ENCODE data around the gene KCTD16.

DNA sequence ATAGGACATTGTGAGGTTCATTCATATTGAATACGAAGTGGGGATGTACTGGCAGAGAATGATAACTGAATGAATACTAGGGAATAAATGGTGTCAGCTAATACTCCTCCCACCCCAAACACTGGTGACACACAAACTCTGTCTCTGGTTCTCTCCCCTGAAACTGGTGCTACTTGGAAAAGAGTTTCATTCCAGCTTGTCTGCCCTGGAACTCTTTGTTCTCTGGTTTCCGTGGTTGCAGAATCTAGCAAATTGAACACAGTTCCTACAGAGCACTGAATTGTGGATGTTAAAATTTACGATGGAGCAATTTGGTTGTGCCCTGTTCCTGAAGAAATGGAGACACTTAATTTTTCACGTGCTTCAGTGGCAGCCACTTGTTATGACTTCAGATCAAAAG lies 181.7 kb downstream of the KCTD16 start:
- TF ChIP-seq, protein P1, sequence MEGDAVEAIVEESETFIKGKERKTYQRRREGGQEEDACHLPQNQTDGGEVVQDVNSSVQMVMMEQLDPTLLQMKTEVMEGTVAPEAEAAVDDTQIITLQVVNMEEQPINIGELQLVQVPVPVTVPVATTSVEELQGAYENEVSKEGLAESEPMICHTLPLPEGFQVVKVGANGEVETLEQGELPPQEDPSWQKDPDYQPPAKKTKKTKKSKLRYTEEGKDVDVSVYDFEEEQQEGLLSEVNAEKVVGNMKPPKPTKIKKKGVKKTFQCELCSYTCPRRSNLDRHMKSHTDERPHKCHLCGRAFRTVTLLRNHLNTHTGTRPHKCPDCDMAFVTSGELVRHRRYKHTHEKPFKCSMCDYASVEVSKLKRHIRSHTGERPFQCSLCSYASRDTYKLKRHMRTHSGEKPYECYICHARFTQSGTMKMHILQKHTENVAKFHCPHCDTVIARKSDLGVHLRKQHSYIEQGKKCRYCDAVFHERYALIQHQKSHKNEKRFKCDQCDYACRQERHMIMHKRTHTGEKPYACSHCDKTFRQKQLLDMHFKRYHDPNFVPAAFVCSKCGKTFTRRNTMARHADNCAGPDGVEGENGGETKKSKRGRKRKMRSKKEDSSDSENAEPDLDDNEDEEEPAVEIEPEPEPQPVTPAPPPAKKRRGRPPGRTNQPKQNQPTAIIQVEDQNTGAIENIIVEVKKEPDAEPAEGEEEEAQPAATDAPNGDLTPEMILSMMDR (IDR thresholded peaks at IDR 0.05) = no peak
- TF ChIP-seq ZFX (IDR thresholded peaks at IDR 0.05; ENCODE audit: borderline replicate concordance) = no peak
